GM19372 (cell line): ENCODE results near the gene ERC2.
"Not testable (repeated sequence)": the region's sequence is repeated elsewhere in the genome, so short reads cannot be mapped to it uniquely, and the experiment has no call there.

Experiments
- ATAC-seq: cut with Tn5 transposase; IDR thresholded peaks from one replicate; pipeline ENCODE4 v1.9.1; 2021; ENCODE audit warnings: mild to moderate bottlenecking, low read depth, moderate library complexity; ENCODE audit not compliant: unreplicated experiment

ERC2 gene

DNA sequence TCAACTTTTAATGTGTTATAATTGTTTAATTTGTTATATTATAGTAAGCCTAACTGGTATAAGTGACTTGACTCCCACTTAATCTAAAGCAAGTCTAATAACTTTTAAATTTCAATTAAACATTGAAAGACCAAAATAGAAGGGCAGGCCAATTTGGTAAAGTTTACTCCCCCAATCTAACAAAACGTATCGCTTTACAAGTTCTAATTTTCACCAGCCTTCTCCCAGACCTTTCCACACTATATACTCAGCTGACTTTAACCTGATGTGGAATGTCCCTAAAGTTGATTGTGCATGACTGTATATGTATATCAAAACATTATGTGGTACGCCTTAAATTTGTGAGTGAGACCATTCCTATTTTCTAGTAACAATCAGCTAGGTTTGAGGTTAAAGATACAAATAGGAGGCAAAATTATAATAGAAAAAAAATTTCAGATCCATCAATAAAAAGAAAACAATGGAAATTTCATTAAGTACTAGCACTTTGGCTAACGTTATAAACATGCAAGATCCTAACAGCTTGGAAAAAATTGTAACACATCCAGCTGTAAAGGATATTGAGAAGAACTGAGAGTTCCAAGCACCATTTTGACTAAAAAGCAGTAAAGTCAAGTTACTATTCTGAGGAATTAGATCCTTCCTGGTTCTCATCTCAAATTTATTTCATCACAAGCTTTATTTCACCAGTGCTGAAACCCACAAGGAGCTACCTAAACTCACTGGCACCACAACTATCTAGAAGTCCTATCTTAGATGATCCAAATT, 199.5 kb downstream of the ERC2 start:
- ATAC-seq, result no peak

DNA sequence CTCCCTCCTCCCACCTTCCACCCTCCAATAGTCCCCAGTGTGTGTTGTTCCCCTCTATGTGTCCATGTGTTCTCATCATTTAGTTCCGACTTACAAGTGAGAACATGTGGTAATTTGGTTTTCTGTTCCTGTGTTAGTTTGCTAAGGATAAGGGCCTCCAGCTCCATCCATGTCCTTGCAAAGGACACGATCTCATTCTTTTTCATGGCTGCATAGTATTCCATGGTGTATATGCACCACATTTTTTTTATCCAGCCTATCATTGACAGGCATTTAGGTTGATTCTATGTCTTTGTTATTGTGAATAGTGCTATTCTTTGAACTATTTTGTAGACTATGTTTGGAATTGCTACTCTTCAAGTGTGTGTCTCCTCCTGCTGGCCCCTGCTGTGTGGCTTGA, 206.4 kb downstream of the ERC2 start:
- ATAC-seq, result not testable (repeated sequence)

GRCh38 chr3:56260262-56260661, 208.0 kb downstream of the ERC2 start:
- no peak for ATAC-seq

- ATAC-seq, result no peak
Observed at GRCh38 chr3:56257826-56258225, 210.4 kb downstream of the ERC2 start.

DNA sequence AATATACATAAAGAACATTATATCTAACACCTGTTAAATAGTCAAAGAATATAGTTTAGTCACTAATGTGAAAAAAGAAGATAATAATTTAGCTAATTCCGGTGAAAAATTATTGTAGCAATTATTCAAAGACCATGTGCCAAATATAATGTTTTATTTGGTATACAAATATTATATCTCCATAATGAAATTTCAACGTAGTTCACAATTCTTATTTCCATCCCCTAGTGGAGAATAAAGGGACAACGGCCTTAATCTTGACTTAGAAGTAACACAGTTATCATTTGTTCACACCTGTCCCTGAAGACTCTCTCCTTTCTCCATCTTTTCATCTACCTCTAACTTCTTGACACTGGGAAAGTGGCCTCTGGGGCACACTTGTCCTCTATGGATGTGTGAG, 213.4 kb downstream of the ERC2 start:
- no peak for ATAC-seq

- no peak for ATAC-seq
Observed at GRCh38 chr3:56253941-56254665, 214.2 kb downstream of the ERC2 start.

GRCh38 chr3:56251343-56251945, 216.8 kb downstream of the ERC2 start:
- ATAC-seq, result no peak

GRCh38 chr3:56248021-56248420, 220.2 kb downstream of the ERC2 start:
- ATAC-seq, result no peak

GRCh38 chr3:56238299-56238698, 230.0 kb downstream of the ERC2 start:
- ATAC-seq, result no peak

DNA sequence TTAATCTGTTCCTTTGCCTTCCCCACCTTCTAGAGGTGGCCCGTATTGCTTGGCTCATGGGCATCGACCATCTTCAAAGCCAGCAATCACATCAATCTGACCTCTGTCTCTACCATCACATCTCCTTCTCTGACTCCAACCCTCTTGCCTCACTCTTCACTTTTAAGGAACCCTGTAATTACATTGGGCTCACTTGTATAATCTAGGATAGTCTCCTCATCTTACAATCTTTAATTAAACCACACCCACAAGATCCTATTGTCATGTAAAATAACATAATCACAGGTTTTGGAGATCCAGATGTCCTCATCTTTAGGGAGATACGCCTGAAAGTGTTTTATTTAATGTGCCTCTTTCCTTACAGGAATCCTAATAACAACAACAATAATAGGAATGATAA, 234.5 kb downstream of the ERC2 start:
- ATAC-seq, result no peak

GRCh38 chr3:56229311-56229710, 239.0 kb downstream of the ERC2 start:
- ATAC-seq, result no peak

DNA sequence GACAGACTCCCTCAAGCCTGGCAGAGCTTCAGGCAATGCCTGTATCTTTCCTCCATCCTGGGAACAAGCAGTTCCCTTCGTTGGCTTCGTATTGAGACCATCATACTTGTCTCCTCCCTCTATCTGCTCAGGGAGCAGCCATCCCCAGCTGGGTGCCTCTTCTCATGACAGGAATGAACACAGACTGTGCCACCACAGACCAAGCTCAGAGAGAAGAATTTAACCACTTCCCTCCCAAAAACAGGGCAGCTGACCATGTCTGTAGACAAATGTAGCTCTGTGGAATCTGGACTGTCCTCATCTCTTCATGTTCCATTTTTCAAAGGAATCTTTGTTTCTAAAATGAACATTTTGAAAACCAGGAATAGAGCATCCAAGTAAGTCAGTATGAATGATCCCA, 245.4 kb downstream of the ERC2 start:
- no peak for ATAC-seq

- ATAC-seq, result no peak
Observed at GRCh38 chr3:56219894-56220805, 248.1 kb downstream of the ERC2 start.

- no peak for ATAC-seq
Observed at GRCh38 chr3:56209982-56210751, 258.1 kb downstream of the ERC2 start.

GRCh38 chr3:56207922-56208321, 260.3 kb downstream of the ERC2 start:
- no peak for ATAC-seq

GRCh38 chr3:56205406-56205805, 262.9 kb downstream of the ERC2 start:
- ATAC-seq, result no peak

- no peak for ATAC-seq
Observed at GRCh38 chr3:56202997-56203396, 265.3 kb downstream of the ERC2 start.

GRCh38 chr3:56201407-56201806, 266.9 kb downstream of the ERC2 start:
- no peak for ATAC-seq

DNA sequence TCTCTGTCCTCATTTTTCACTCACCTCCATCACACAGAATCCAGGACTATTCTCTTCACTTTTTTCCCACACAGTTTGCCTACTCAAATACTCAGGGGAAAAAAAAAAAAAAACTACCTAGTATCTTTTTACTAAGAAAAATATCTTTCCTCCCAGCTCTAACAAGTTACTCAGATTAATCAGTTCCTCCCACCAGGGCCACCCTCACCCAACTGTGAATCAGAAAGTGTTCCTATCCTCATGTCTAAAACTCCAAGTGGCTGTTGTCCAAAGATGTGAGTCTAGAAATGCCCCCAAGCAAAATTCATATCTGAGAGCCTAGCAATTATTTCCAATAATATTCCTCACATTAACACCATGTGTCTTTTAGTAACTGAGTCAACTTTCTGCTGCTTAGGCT, 268.0 kb downstream of the ERC2 start:
- no peak for ATAC-seq

- no peak for ATAC-seq
Observed at GRCh38 chr3:56197991-56198390, 270.3 kb downstream of the ERC2 start.
